ENCODE results near the gene GP1BA. TPM values are rescaled to one million over a fixed set of nuclear protein-coding genes. Genes with fewer than 3 reads are reported as not detected.
A peak's percentile ranks its signal among the peaks of the same experiment; 100 is the strongest.

GP1BA gene
- total and polyA plus RNA-seq, 2 experiments from 2014 or later, result 0.24 TPM; not detected in 1

DNA sequence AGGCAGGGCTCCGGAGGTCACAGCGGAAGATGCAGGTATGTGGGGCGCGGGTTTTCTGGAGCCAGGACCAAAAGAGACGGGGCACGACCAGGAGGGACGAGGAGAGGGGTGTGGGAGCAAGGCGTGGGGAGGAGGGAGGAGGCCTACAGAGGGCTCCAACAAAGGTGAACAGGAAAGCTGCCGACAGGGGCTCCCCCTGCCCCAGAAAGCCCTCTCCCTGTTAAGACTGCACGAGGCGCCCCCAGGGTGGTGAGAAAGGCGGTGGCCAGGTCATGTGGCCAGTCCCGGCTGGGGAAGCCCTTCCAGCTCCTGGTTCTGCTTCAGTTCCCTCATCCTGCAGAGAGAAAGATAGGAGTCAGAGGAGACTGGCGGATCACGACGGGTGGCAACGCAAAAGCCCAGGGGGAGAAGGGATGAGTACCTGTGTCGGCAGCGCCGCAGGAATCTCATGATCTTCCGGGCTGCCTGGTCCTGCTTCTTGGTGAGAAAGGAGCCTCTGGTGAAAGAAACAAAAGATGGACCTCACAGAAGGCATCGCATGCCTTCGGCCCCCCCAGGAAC lies 36.5 kb downstream of the GP1BA start:
- Histone ChIP-seq H4K20me1 (replicated peaks; ENCODE audit: insufficient read depth) (0 out of 2 replicates have a peak, but pooled peaks cover 9% of the 10 kb centered on the region), H3K4me3 (peak overlapping the region; percentile 59), H3K4me1 (ENCODE audit: insufficient read depth) (peaks cover 26% of the 10 kb centered on the region), H3K4me2 (peak overlapping the region; percentile 99), H3K79me2 (replicated peaks; ENCODE audit: insufficient read depth) (peaks cover 38% of the 10 kb centered on the region), H3K27ac (ENCODE audit: low read depth) (peak overlapping the region; percentile 97), H3F3A (replicated peaks; ENCODE audit: low read depth) (peaks cover 19% of the 10 kb centered on the region; the same call in 1 of the 2 replicates), H3K27me3 (ENCODE audit: insufficient read depth) (peaks cover 7% of the 10 kb centered on the region; the same call in 1 of the 2 replicates), H3K9me2 (ENCODE audit: insufficient read depth) (no peaks in the 10 kb centered on the region), H2AFZ (peak overlapping the region; percentile 63), H3K36me3 (ENCODE audit: insufficient read depth) (no peaks in the 10 kb centered on the region; the same call in 1 of the 2 replicates)
- TF ChIP-seq STAT1 (IDR thresholded peaks at IDR 0.05; ENCODE audit: unreplicated experiment) (no peak), ZNF114 (CRISPR knock-in tag; IDR thresholded peaks at IDR 0.05) (no peak), JUNB (IDR thresholded peaks at IDR 0.05; ENCODE audit: unreplicated experiment) (no peak), ZNF331 (CRISPR knock-in tag; IDR thresholded peaks at IDR 0.05; ENCODE audit: low read depth) (no peak)
- TF ChIP-seq, protein P1, sequence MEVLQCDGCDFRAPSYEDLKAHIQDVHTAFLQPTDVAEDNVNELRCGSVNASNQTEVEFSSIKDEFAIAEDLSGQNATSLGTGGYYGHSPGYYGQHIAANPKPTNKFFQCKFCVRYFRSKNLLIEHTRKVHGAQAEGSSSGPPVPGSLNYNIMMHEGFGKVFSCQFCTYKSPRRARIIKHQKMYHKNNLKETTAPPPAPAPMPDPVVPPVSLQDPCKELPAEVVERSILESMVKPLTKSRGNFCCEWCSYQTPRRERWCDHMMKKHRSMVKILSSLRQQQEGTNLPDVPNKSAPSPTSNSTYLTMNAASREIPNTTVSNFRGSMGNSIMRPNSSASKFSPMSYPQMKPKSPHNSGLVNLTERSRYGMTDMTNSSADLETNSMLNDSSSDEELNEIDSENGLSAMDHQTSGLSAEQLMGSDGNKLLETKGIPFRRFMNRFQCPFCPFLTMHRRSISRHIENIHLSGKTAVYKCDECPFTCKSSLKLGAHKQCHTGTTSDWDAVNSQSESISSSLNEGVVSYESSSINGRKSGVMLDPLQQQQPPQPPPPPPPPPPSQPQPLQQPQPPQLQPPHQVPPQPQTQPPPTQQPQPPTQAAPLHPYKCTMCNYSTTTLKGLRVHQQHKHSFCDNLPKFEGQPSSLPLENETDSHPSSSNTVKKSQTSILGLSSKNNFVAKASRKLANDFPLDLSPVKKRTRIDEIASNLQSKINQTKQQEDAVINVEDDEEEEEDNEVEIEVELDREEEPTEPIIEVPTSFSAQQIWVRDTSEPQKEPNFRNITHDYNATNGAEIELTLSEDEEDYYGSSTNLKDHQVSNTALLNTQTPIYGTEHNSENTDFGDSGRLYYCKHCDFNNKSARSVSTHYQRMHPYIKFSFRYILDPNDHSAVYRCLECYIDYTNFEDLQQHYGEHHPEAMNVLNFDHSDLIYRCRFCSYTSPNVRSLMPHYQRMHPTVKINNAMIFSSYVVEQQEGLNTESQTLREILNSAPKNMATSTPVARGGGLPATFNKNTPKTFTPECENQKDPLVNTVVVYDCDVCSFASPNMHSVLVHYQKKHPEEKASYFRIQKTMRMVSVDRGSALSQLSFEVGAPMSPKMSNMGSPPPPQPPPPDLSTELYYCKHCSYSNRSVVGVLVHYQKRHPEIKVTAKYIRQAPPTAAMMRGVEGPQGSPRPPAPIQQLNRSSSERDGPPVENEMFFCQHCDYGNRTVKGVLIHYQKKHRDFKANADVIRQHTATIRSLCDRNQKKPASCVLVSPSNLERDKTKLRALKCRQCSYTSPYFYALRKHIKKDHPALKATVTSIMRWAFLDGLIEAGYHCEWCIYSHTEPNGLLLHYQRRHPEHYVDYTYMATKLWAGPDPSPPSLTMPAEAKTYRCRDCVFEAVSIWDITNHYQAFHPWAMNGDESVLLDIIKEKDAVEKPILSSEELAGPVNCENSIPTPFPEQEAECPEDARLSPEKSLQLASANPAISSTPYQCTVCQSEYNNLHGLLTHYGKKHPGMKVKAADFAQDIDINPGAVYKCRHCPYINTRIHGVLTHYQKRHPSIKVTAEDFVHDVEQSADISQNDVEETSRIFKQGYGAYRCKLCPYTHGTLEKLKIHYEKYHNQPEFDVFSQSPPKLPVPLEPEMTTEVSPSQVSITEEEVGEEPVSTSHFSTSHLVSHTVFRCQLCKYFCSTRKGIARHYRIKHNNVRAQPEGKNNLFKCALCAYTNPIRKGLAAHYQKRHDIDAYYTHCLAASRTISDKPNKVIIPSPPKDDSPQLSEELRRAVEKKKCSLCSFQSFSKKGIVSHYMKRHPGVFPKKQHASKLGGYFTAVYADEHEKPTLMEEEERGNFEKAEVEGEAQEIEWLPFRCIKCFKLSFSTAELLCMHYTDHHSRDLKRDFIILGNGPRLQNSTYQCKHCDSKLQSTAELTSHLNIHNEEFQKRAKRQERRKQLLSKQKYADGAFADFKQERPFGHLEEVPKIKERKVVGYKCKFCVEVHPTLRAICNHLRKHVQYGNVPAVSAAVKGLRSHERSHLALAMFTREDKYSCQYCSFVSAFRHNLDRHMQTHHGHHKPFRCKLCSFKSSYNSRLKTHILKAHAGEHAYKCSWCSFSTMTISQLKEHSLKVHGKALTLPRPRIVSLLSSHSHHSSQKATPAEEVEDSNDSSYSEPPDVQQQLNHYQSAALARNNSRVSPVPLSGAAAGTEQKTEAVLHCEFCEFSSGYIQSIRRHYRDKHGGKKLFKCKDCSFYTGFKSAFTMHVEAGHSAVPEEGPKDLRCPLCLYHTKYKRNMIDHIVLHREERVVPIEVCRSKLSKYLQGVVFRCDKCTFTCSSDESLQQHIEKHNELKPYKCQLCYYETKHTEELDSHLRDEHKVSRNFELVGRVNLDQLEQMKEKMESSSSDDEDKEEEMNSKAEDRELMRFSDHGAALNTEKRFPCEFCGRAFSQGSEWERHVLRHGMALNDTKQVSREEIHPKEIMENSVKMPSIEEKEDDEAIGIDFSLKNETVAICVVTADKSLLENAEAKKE (CRISPR knock-in tag; IDR thresholded peaks at IDR 0.05), result no peak
- H3K27ac Mint-ChIP-seq, result no peak overlapping the region
- H3K4me1 Mint-ChIP-seq, result peaks cover 35% of the 10 kb centered on the region
- peak; percentile 59 for DNase-seq (ENCODE audit: low spot score)
- peaks cover 29% of the 10 kb centered on the region for H3K27me3 Mint-ChIP-seq (ENCODE audit: insufficient read depth, low read depth, poor library complexity)
- ATAC-seq, result peak; percentile 2
- H3K4me3 Mint-ChIP-seq, result no peak overlapping the region
- H3K36me3 Mint-ChIP-seq (ENCODE audit: low read depth), result peaks cover 65% of the 10 kb centered on the region
- peaks cover 18% of the 10 kb centered on the region for H3K9me3 Mint-ChIP-seq
